ENCODE results near the gene IGDCC3. TPM values are rescaled to one million over a fixed set of nuclear protein-coding genes. Genes with fewer than 3 reads are reported as not detected.

The IGDCC3 gene
- total RNA-seq, 2 donors from 2014 or later, result not detected

DNA sequence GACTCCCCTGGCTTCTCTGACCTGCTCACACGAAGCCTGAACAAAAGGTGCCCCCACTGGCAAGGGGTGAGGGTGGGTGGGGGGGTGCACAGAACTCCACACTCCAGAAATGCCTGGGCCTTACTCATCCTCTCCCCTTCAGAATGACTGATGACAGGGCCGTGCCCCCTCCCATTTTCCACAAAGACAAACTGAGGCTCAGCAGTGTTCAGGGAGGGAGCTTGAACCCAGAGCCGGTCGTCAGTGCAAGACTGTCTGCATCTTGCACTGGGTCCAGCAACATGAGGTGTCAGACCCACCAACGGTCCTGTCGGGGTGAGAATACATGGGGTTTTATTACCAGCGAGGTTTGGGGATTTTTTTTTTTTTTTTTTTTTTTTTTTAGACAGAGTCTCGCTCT is 15.3 kb downstream of the IGDCC3 start:
- Histone ChIP-seq H3K27me3 (no peaks in the 10 kb centered on the region), H3K4me1 (no peaks in the 10 kb centered on the region)

DNA sequence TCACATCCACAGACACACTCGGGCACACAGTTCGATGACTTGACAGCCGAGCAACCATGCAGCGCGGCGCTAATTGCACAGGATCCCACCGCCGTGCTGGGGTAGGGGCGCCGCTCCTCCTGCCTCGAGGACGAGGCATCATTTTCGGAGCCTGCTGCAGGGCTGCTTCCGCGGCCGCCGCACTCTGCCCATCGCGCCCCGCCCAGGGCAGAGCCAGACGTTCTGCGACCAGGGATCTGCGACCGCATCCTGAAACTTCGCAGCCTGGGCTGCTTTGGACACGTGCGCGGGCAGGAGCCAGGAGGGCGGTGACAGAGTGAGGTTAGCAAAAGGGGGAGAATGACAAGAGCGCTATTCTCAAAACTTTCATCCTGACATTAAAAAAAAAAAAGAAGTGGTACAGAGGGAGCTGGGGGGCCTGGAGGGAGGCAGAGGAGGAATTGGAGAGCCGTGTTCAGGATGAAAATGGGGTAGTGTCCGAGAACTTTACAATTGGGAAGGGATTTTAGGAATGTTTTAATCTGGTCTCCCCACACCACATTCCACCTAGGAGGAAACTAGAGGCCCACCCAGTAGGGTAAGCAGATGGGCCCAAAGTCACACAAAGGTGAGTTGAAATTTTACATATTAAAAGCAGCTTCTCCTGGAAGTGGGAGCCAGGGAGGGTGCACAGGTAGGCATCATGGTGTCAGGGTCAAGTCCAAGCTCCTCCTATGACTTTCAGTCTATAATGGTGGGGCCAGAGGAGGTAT is 15.9 kb downstream of the IGDCC3 start:
- Histone ChIP-seq H3K4me1 (no peaks in the 10 kb centered on the region), H3K36me3 (no peaks in the 10 kb centered on the region), H3K9me3 (no peaks in the 10 kb centered on the region), H3K27ac (no peak overlapping the region), H3K4me3 (no peak overlapping the region), H3K27me3 (no peaks in the 10 kb centered on the region)
- DNase-seq (ENCODE audit: low spot score), result no peak
- TF ChIP-seq, protein P1, sequence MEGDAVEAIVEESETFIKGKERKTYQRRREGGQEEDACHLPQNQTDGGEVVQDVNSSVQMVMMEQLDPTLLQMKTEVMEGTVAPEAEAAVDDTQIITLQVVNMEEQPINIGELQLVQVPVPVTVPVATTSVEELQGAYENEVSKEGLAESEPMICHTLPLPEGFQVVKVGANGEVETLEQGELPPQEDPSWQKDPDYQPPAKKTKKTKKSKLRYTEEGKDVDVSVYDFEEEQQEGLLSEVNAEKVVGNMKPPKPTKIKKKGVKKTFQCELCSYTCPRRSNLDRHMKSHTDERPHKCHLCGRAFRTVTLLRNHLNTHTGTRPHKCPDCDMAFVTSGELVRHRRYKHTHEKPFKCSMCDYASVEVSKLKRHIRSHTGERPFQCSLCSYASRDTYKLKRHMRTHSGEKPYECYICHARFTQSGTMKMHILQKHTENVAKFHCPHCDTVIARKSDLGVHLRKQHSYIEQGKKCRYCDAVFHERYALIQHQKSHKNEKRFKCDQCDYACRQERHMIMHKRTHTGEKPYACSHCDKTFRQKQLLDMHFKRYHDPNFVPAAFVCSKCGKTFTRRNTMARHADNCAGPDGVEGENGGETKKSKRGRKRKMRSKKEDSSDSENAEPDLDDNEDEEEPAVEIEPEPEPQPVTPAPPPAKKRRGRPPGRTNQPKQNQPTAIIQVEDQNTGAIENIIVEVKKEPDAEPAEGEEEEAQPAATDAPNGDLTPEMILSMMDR (IDR thresholded peaks at IDR 0.05), result no peak

More for the DNA sequence above, 15.3 kb downstream of the IGDCC3 start:
- Histone ChIP-seq H3K27ac (no peak overlapping the region), H3K9me3 (no peaks in the 10 kb centered on the region), H3K36me3 (no peaks in the 10 kb centered on the region), H3K4me3 (no peak overlapping the region)
- no peak for DNase-seq (ENCODE audit: low spot score)
- TF ChIP-seq, protein P1 (IDR thresholded peaks at IDR 0.05), result no peak

- Histone ChIP-seq H3K27ac (no peak overlapping the region), H3K4me3 (no peak overlapping the region), H3K36me3 (no peaks in the 10 kb centered on the region), H3K9me3 (no peaks in the 10 kb centered on the region), H3K4me1 (peaks cover 0 to 6% of the 10 kb centered on the region in 2 donors), H3K27me3 (peaks cover 0 to 7% of the 10 kb centered on the region in 2 donors)
- DNase-seq (ENCODE audit: low spot score), result no peak
- TF ChIP-seq, protein P1 (IDR thresholded peaks at IDR 0.05), result no peak
Observed at GRCh38 chr15:65360506-65360905, 17.3 kb downstream of the IGDCC3 start.

GRCh38 chr15:65355988-65356353 is 21.8 kb downstream of the IGDCC3 start:
- Histone ChIP-seq H3K36me3 (no peaks in the 10 kb centered on the region), H3K27ac (no peak overlapping the region), H3K4me3 (peak overlapping the region; percentile 32 to 54), H3K27me3 (peaks cover 0 to 7% of the 10 kb centered on the region in 2 donors), H3K9me3 (peaks cover 0 to 10% of the 10 kb centered on the region in 2 donors), H3K4me1 (peaks cover 0 to 6% of the 10 kb centered on the region in 2 donors)
- no peak for DNase-seq (ENCODE audit: low spot score)
- TF ChIP-seq, protein P1 (IDR thresholded peaks at IDR 0.05), result no peak

- Histone ChIP-seq H3K27ac (no peak overlapping the region), H3K4me3 (peak overlapping the region; percentile 32 to 54), H3K36me3 (no peaks in the 10 kb centered on the region), H3K27me3 (peaks cover 0 to 7% of the 10 kb centered on the region in 2 donors), H3K9me3 (peaks cover 0 to 10% of the 10 kb centered on the region in 2 donors), H3K4me1 (peaks cover 0 to 6% of the 10 kb centered on the region in 2 donors)
- no peak for DNase-seq (ENCODE audit: low spot score)
- TF ChIP-seq, protein P1 (IDR thresholded peaks at IDR 0.05), result no peak
Observed at GRCh38 chr15:65355173-65355987, 22.4 kb downstream of the IGDCC3 start.
